KMS-11 (cell line): ENCODE data around the gene ZDHHC9.
A peak's percentile ranks its signal among the peaks of the same experiment; 100 is the strongest.

Experiments
- H2AFZ ChIP-seq: fragments of 200-600 bp; sonication (generic); 2 replicates; pipeline ENCODE4 v1.6.1; 2016; ENCODE audit warnings: antibody characterized with exemption, mixed run types, low read depth
- H3K27ac ChIP-seq: fragments of 200-600 bp; sonication (generic); 2 replicates; pipeline ENCODE4 v1.6.1; 2016; ENCODE audit warnings: mild to moderate bottlenecking, mixed run types
- H3K27me3 ChIP-seq: fragments of 200-600 bp; sonication (generic); 2 replicates; pipeline ENCODE4 v1.6.1; 2017; ENCODE audit warnings: mild to moderate bottlenecking, low read depth, mixed run types, moderate library complexity; ENCODE audit not compliant: insufficient read depth
- H3K36me3 ChIP-seq: fragments of 200-600 bp; sonication (generic); 2 replicates; pipeline ENCODE4 v1.6.1; 2017; ENCODE audit warnings: mild to moderate bottlenecking, mixed run types; ENCODE audit not compliant: insufficient read depth
- H3K4me1 ChIP-seq: fragments of 200-600 bp; sonication (generic); 2 replicates; pipeline ENCODE4 v1.6.1; 2016; ENCODE audit warnings: mild to moderate bottlenecking, low read depth, mixed run types; ENCODE audit not compliant: poor library complexity, severe bottlenecking
- H3K4me2 ChIP-seq: fragments of 200-600 bp; sonication (generic); 2 replicates; pipeline ENCODE4 v1.7.0; 2016; ENCODE audit warnings: mild to moderate bottlenecking, mixed run types
- H3K4me3 ChIP-seq: fragments of 200-600 bp; sonication (generic); IDR thresholded peaks from 2 replicates; pipeline ENCODE4 v1.6.1; 2017; ENCODE audit warnings: low read depth, low read length, mixed read lengths; ENCODE audit not compliant: insufficient read depth
- H3K79me2 ChIP-seq: fragments of 200-600 bp; sonication (generic); 2 replicates; pipeline ENCODE4 v1.6.1; 2016; ENCODE audit warnings: low read depth, mixed run types; ENCODE audit not compliant: insufficient read depth
- H3K9ac ChIP-seq: fragments of 200-600 bp; sonication (generic); 2 replicates; pipeline ENCODE4 v1.6.1; 2016; ENCODE audit warnings: mild to moderate bottlenecking, mixed run types
- H4K20me1 ChIP-seq: fragments of 200-600 bp; sonication (generic); 2 replicates; pipeline ENCODE4 v1.6.1; 2016; ENCODE audit warnings: mild to moderate bottlenecking, mixed run types; ENCODE audit not compliant: insufficient read depth
- CTCF ChIP-seq: fragments of 200-600 bp; sonication (generic); conservative IDR thresholded peaks from 2 replicates; pipeline ENCODE4 v1.6.1; 2017; ENCODE audit warnings: low read depth, mild to moderate bottlenecking, antibody characterized with exemption, low read length, moderate library complexity, mixed read lengths

ZDHHC9 gene

GRCh38 chrX:129843459-129844306 lies at the start of gene ZDHHC9:
Gene ZDHHC9 (minus strand): TSS chrX:129843886. CDS start chrX:129841945, 1,941 bp downstream.
- H3K36me3 ChIP-seq, result no peaks in the 10 kb centered on the region
- H3K79me2 ChIP-seq, result no peaks in the 10 kb centered on the region
- peak within 1 kb of the TSS; percentile 85 for H3K4me2 ChIP-seq
- peak within 1 kb of the TSS; percentile 26; the same call in 1 of the 2 replicates for H3K27ac ChIP-seq
- peak within 1 kb of the TSS; percentile 87 for H2AFZ ChIP-seq
- H3K9ac ChIP-seq, result peak within 1 kb of the TSS; percentile 81
- H4K20me1 ChIP-seq, result no peaks in the 10 kb centered on the region
- TF ChIP-seq CTCF, result peak; percentile 31; the same call in 1 of the 2 replicates
- H3K4me3 ChIP-seq, result no peak within 1 kb of the TSS
- H3K27me3 ChIP-seq, result no peaks in the 10 kb centered on the region
- peaks cover 12% of the 10 kb centered on the region for H3K4me1 ChIP-seq

GRCh38 chrX:129877401-129877800 lies 33.7 kb upstream of the ZDHHC9 start:
- Histone ChIP-seq H3K79me2 (no peaks in the 10 kb centered on the region), H4K20me1 (no peaks in the 10 kb centered on the region), H3K36me3 (no peaks in the 10 kb centered on the region), H3K4me1 (no peaks in the 10 kb centered on the region), H3K9ac (no peak overlapping the region), H3K4me3 (no peak overlapping the region), H2AFZ (no peak overlapping the region), H3K4me2 (no peak overlapping the region), H3K27ac (no peak overlapping the region), H3K27me3 (no peaks in the 10 kb centered on the region)
- no peak for TF ChIP-seq CTCF

- Histone ChIP-seq H3K27me3 (no peaks in the 10 kb centered on the region), H3K4me2 (no peak overlapping the region), H4K20me1 (no peaks in the 10 kb centered on the region), H3K36me3 (no peaks in the 10 kb centered on the region), H3K79me2 (no peaks in the 10 kb centered on the region), H3K27ac (no peak overlapping the region), H2AFZ (no peak overlapping the region), H3K9ac (no peak overlapping the region), H3K4me1 (no peaks in the 10 kb centered on the region), H3K4me3 (no peak overlapping the region)
- no peak for TF ChIP-seq CTCF
These were observed 33.2 kb upstream of the ZDHHC9 start for GRCh38 chrX:129876771-129877305.

GRCh38 chrX:129875669-129876068 lies 32.0 kb upstream of the ZDHHC9 start:
- no peak overlapping the region for H3K27ac ChIP-seq
- H3K4me3 ChIP-seq, result no peak overlapping the region
- no peaks in the 10 kb centered on the region for H3K79me2 ChIP-seq
- H3K27me3 ChIP-seq, result no peaks in the 10 kb centered on the region
- TF ChIP-seq CTCF, result no peak
- no peak overlapping the region for H2AFZ ChIP-seq
- H3K4me2 ChIP-seq, result no peak overlapping the region
- H3K9ac ChIP-seq, result no peak overlapping the region
- H3K36me3 ChIP-seq, result no peaks in the 10 kb centered on the region
- H4K20me1 ChIP-seq, result no peaks in the 10 kb centered on the region
- no peaks in the 10 kb centered on the region for H3K4me1 ChIP-seq
